HL-60 (cell line): ENCODE results near the gene SLC12A5.

Source experiments
- DNase-seq, 2 experiments: peaks; one replicate each; pipeline ENCODE4 v3.0.0-alpha.2; 2010 to 2020; ENCODE audit warnings: low read depth in 1 of 2, low spot score in 1 of 2
- H3K27ac ChIP-seq: fragments of 250-450 bp; sonication (Bioruptor Pico); replicated peaks from 2 replicates; pipeline ENCODE4 v1.5.1; 2020; ENCODE audit warnings: mild to moderate bottlenecking, moderate library complexity
- H3K27me3 ChIP-seq: fragments of 250-450 bp; sonication (Bioruptor Pico); 2 replicates; pipeline ENCODE4 v1.5.1; 2021; ENCODE audit warnings: mild to moderate bottlenecking, moderate library complexity; ENCODE audit not compliant: insufficient read depth, poor library complexity, severe bottlenecking
- H3K4me3 ChIP-seq: replicated peaks from 2 replicates; pipeline ENCODE4 v1.5.1; 2011; ENCODE audit warnings: mild to moderate bottlenecking, control low read depth, low read length; ENCODE audit not compliant: insufficient read depth
- GABPA ChIP-seq: IDR thresholded peaks from 2 replicates; pipeline ENCODE4 v1.6.1; 2012; ENCODE audit warnings: low read depth
- POLR2AphosphoS5 ChIP-seq: IDR thresholded peaks from 2 replicates; pipeline ENCODE4 v1.6.1; 2012; ENCODE audit warnings: low read depth
- SPI1 ChIP-seq: IDR thresholded peaks from 2 replicates; pipeline ENCODE4 v1.6.1; 2012; ENCODE audit warnings: low read depth, mild to moderate bottlenecking, borderline replicate concordance
- TF ChIP-seq, protein P1 (sequence below): IDR thresholded peaks from one replicate; pipeline ENCODE4 v1.5.1; 2011; ENCODE audit warnings: low read length, control low read depth, inconsistent platforms; ENCODE audit not compliant: insufficient read depth
- TF ChIP-seq, protein P2 (sequence below): IDR thresholded peaks from 2 replicates; pipeline ENCODE4 v1.6.1; 2012; ENCODE audit warnings: low read depth; ENCODE audit not compliant: insufficient replicate concordance

SLC12A5 gene

DNA sequence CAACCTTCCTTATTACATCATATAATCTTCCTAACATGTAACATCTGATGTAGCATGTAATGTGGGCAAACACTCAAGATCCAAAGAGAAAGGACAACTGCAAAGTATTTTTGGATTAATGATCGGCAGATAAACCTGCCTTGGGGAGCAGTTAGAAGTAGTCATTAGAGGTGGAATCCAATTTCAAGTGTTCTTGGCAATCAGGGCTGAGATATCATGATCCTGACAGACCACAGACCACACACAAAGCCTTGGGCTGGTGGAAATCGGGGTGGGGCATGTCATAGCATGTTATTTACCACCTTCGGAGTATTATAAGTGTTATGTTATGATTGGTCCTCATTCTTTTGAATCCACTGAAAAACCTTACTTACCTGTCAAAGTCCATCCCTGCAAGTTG is 44.4 kb downstream of the SLC12A5 start:
- H3K27me3 ChIP-seq: no peaks in the 10 kb centered on the region
- TF ChIP-seq GABPA: no peak
- no peak overlapping the region for H3K27ac ChIP-seq
- H3K4me3 ChIP-seq: no peak overlapping the region
- no peak for DNase-seq

DNA sequence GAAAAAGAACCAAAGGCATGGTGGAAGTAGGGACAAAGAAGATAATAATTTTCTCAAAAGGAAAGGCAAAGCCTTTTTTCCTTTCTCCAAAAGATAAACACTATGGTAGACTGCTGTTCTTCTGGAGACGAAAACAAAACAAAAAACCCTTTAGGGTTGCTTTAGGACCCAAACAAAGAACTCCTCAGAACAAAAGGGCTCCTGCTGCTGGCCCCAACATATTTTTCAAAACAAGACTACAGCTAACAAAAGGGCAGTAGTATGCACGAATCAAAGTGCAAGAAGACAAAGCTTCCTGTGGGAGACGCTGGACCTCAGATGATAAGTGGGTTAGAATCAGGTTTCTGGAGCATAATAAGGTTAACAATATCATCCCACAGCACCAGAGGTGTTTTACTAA is 45.0 kb downstream of the SLC12A5 start:
- no peak overlapping the region for H3K27ac ChIP-seq
- no peak for DNase-seq

DNA sequence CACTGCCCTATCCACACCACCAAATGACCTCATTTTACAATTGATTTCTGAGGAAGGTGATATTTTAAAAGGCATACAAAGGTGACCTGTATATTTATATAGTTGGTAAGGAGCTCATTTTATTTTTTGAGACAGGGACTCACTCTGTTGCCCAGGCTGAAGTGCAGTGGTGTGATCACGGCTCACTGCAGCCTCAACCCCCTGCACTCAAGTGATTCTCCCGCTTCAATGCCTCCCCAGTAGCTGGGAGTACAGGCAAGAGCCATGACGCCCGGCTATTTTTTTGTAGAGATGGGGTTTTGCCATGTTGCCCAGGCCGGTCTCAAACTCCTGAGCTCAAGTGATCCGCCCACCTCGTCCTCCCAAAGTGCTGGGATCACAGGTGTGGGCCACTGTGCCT is 47.8 kb downstream of the SLC12A5 start:
- H3K27me3 ChIP-seq: no peaks in the 10 kb centered on the region
- TF ChIP-seq, protein P1, sequence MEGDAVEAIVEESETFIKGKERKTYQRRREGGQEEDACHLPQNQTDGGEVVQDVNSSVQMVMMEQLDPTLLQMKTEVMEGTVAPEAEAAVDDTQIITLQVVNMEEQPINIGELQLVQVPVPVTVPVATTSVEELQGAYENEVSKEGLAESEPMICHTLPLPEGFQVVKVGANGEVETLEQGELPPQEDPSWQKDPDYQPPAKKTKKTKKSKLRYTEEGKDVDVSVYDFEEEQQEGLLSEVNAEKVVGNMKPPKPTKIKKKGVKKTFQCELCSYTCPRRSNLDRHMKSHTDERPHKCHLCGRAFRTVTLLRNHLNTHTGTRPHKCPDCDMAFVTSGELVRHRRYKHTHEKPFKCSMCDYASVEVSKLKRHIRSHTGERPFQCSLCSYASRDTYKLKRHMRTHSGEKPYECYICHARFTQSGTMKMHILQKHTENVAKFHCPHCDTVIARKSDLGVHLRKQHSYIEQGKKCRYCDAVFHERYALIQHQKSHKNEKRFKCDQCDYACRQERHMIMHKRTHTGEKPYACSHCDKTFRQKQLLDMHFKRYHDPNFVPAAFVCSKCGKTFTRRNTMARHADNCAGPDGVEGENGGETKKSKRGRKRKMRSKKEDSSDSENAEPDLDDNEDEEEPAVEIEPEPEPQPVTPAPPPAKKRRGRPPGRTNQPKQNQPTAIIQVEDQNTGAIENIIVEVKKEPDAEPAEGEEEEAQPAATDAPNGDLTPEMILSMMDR: no peak
- TF ChIP-seq POLR2AphosphoS5: no peak
- no peak for TF ChIP-seq SPI1
- TF ChIP-seq, protein P2, sequence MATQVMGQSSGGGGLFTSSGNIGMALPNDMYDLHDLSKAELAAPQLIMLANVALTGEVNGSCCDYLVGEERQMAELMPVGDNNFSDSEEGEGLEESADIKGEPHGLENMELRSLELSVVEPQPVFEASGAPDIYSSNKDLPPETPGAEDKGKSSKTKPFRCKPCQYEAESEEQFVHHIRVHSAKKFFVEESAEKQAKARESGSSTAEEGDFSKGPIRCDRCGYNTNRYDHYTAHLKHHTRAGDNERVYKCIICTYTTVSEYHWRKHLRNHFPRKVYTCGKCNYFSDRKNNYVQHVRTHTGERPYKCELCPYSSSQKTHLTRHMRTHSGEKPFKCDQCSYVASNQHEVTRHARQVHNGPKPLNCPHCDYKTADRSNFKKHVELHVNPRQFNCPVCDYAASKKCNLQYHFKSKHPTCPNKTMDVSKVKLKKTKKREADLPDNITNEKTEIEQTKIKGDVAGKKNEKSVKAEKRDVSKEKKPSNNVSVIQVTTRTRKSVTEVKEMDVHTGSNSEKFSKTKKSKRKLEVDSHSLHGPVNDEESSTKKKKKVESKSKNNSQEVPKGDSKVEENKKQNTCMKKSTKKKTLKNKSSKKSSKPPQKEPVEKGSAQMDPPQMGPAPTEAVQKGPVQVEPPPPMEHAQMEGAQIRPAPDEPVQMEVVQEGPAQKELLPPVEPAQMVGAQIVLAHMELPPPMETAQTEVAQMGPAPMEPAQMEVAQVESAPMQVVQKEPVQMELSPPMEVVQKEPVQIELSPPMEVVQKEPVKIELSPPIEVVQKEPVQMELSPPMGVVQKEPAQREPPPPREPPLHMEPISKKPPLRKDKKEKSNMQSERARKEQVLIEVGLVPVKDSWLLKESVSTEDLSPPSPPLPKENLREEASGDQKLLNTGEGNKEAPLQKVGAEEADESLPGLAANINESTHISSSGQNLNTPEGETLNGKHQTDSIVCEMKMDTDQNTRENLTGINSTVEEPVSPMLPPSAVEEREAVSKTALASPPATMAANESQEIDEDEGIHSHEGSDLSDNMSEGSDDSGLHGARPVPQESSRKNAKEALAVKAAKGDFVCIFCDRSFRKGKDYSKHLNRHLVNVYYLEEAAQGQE: no peak
- TF ChIP-seq GABPA: no peak
- H3K27ac ChIP-seq: no peak overlapping the region
- H3K4me3 ChIP-seq: no peak overlapping the region
- DNase-seq: no peak

More for the DNA sequence above, 45.0 kb downstream of the SLC12A5 start:
- H3K4me3 ChIP-seq: no peak overlapping the region
- H3K27me3 ChIP-seq: no peaks in the 10 kb centered on the region
- TF ChIP-seq, protein P2: no peak
- no peak for TF ChIP-seq SPI1
- TF ChIP-seq, protein P1: no peak
- no peak for TF ChIP-seq GABPA
- no peak for TF ChIP-seq POLR2AphosphoS5

DNA sequence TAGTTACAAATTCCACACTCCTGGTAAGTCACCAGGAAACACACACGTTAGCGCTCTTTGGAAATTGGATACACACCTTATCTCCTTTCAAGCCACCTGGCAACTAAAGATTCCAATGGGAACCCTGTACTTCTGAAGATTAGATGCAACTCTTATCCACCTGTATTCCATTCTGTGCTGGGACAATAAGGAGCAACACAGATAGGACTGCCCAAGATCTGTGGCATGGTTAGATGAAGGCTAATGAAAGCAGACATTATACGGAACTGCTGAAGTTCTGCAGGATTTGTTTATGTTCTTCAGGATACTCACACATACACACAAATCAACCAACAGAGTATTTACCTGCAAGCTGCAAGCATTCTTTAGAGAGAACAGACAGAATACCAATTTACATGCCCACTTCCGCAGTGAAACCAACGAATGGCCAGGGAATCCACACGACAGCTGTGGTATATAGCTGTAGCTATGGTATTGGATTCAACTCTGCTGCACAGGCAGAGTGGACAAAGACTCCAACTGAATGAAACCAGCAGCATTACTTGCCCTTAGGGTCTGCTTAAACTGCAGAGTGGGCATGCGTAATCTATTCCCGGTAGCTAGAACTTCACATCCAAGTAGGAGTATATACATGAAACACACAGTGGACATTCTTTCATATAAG is 48.8 kb downstream of the SLC12A5 start:
- no peak for DNase-seq
- no peak overlapping the region for H3K4me3 ChIP-seq
- H3K27ac ChIP-seq: no peak overlapping the region
- H3K27me3 ChIP-seq: no peaks in the 10 kb centered on the region
- TF ChIP-seq, protein P2: no peak
- TF ChIP-seq, protein P1: no peak
- TF ChIP-seq SPI1 (no peak), POLR2AphosphoS5 (no peak), GABPA (no peak)
